Measurements from ENCODE around the gene KRT73. TPM values are rescaled to one million over a fixed set of nuclear protein-coding genes. Genes with fewer than 3 reads are reported as not detected.

Gene KRT73
- total RNA-seq, 6 donors from 2014 or later: 0.15 to 0.55 TPM; not detected in 4

DNA sequence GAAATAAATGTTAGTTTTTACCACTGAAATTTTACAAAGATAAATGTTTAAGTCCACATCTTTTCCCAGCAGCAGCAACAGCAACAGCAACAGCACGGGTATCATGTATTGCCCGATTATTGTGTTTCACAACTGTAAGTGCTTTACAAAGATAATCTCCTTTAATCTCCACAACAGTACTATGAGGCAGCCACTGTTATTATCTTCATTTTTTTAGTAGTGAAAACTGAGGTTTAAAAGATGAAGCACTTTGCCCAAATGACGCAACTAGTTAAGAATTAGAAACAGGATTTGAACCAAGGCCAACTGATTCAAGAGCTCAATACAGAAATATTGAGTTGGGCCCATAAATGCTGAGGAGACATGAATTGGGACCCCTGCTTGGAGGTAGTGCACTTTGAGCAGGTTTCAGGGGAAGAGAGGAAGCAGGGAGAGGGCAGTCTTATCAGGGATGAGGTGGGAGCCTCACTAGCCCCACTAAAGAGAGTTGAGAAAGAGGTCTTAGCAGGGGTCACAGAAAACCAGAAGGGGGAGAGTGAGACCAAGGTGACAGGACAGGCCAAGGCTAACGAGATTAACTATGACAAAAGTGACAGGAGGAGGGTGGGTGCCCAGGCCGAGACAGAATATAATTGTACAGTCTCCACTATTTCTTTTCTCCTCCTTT lies 18.4 kb upstream of the KRT73 start:
- DNase-seq (no peak), ATAC-seq (ENCODE audit: low FRiP score in 2 of 2) (no peak)
- 77 to 81% methylated on average over 5 of the region's 5 CpGs for WGBS, 2 donors
- H3K27ac ChIP-seq: no peak overlapping the region
- H3K9me3 ChIP-seq: no peaks in the 10 kb centered on the region
- no peak overlapping the region for H3K4me3 ChIP-seq
- H3K4me1 ChIP-seq: no peaks in the 10 kb centered on the region
- TF ChIP-seq POLR2A (IDR thresholded peaks at IDR 0.05) (no peak), POLR2AphosphoS5 (IDR thresholded peaks at IDR 0.05) (no peak), EP300 (IDR thresholded peaks at IDR 0.05) (no peak)
- TF ChIP-seq, protein P1, sequence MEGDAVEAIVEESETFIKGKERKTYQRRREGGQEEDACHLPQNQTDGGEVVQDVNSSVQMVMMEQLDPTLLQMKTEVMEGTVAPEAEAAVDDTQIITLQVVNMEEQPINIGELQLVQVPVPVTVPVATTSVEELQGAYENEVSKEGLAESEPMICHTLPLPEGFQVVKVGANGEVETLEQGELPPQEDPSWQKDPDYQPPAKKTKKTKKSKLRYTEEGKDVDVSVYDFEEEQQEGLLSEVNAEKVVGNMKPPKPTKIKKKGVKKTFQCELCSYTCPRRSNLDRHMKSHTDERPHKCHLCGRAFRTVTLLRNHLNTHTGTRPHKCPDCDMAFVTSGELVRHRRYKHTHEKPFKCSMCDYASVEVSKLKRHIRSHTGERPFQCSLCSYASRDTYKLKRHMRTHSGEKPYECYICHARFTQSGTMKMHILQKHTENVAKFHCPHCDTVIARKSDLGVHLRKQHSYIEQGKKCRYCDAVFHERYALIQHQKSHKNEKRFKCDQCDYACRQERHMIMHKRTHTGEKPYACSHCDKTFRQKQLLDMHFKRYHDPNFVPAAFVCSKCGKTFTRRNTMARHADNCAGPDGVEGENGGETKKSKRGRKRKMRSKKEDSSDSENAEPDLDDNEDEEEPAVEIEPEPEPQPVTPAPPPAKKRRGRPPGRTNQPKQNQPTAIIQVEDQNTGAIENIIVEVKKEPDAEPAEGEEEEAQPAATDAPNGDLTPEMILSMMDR (IDR thresholded peaks at IDR 0.05): no peak
- no peaks in the 10 kb centered on the region for H3K36me3 ChIP-seq
- no peaks in the 10 kb centered on the region for H3K27me3 ChIP-seq

DNA sequence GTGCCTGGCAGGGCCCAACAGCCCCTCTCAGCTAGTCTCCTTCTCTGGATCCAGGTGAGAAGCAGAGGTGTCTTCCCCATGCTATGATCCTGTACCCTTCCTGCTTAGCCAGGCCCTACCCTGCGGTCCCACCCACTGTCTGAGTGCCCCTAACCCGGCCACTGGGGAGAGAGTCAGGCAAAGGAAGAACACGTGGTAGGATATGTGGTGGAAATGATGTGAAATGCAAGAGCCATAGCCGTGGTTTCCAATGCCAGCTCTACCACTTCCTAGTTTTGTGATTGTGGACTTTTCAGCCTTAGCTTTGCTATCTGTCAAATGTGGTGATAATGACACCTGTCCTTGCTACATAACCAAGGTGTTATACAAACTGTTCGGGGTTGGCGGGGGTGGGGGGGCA lies 17.8 kb upstream of the KRT73 start:
- WGBS, 2 donors: 57 to 64% methylated on average over 6 of the region's 6 CpGs
- Histone ChIP-seq H3K27ac (no peak overlapping the region), H3K9me3 (no peaks in the 10 kb centered on the region), H3K4me1 (no peaks in the 10 kb centered on the region), H3K4me3 (no peak overlapping the region), H3K27me3 (no peaks in the 10 kb centered on the region), H3K36me3 (no peaks in the 10 kb centered on the region)
- ATAC-seq (ENCODE audit: low FRiP score in 2 of 2) (no peak), DNase-seq (no peak)
- TF ChIP-seq, protein P1 (IDR thresholded peaks at IDR 0.05): no peak
- no peak for TF ChIP-seq EP300 (IDR thresholded peaks at IDR 0.05)
- TF ChIP-seq POLR2AphosphoS5 (IDR thresholded peaks at IDR 0.05): no peak
- TF ChIP-seq POLR2A (IDR thresholded peaks at IDR 0.05): no peak

GRCh38 chr12:52634266-52635056 lies 16.1 kb upstream of the KRT73 start:
- Histone ChIP-seq H3K4me1 (no peaks in the 10 kb centered on the region), H3K36me3 (no peaks in the 10 kb centered on the region), H3K27ac (no peak overlapping the region), H3K4me3 (no peak overlapping the region), H3K27me3 (no peaks in the 10 kb centered on the region), H3K9me3 (no peaks in the 10 kb centered on the region)
- ATAC-seq (ENCODE audit: low FRiP score in 2 of 2) (peak in 1 of 2 donors; percentile 32), DNase-seq (no peak)
- TF ChIP-seq POLR2AphosphoS5 (IDR thresholded peaks at IDR 0.05) (no peak), EP300 (IDR thresholded peaks at IDR 0.05) (no peak), POLR2A (IDR thresholded peaks at IDR 0.05) (no peak)
- TF ChIP-seq, protein P1 (IDR thresholded peaks at IDR 0.05): no peak
- 64 to 68% methylated on average over 4 to 7 of the region's 7 CpGs for WGBS, 2 donors

DNA sequence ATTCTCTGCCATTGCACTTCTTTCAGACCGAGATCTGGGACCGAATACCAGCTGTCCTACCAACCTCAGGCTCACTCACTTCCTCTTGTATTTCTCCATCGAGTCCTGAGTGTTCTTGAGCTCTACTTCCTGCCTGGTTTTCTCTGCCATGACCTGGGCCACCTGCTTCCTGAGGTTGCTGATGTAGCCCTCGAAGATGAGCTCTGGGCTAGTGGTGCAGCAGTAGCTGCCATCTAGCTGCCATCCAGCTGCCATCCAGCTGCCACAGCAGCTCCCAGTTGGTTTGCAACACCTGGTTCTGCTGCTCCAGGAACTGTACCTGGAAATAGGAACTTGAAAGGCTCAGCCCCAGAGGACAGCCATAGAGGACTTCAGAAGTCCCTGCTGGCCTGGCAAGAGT lies 15.0 kb upstream of the KRT73 start:
- WGBS, 2 donors: 39 to 45% methylated on average over 4 of the region's 4 CpGs
- Histone ChIP-seq H3K27me3 (no peaks in the 10 kb centered on the region), H3K36me3 (no peaks in the 10 kb centered on the region), H3K4me3 (no peak overlapping the region), H3K9me3 (no peaks in the 10 kb centered on the region), H3K27ac (no peak overlapping the region), H3K4me1 (no peaks in the 10 kb centered on the region)
- DNase-seq (no peak), ATAC-seq (ENCODE audit: low FRiP score in 2 of 2) (no peak)
- no peak for TF ChIP-seq POLR2A (IDR thresholded peaks at IDR 0.05)
- TF ChIP-seq POLR2AphosphoS5 (IDR thresholded peaks at IDR 0.05): no peak
- TF ChIP-seq, protein P1 (IDR thresholded peaks at IDR 0.05): no peak
- TF ChIP-seq EP300 (IDR thresholded peaks at IDR 0.05): no peak
